NB4 (cell line): Measurements from ENCODE around the gene KLHDC8A.

Experiments
- MYC ChIP-seq: IDR thresholded peaks from 2 replicates; pipeline ENCODE4 v1.6.1; 2011; ENCODE audit warnings: low read depth, low read length
- POLR2A ChIP-seq: IDR thresholded peaks from 2 replicates; pipeline ENCODE4 v1.6.1; 2011; ENCODE audit warnings: mild to moderate bottlenecking; ENCODE audit not compliant: insufficient read length; ENCODE audit errors: extremely low read depth
- TF ChIP-seq, protein P1 (sequence below): IDR thresholded peaks from one replicate; pipeline ENCODE4 v1.5.1; 2012; ENCODE audit warnings: low read depth, low read length
- TF ChIP-seq, protein P2 (sequence below): IDR thresholded peaks from 2 replicates; pipeline ENCODE4 v1.6.1; 2011; ENCODE audit warnings: low read depth, low read length

DNA sequence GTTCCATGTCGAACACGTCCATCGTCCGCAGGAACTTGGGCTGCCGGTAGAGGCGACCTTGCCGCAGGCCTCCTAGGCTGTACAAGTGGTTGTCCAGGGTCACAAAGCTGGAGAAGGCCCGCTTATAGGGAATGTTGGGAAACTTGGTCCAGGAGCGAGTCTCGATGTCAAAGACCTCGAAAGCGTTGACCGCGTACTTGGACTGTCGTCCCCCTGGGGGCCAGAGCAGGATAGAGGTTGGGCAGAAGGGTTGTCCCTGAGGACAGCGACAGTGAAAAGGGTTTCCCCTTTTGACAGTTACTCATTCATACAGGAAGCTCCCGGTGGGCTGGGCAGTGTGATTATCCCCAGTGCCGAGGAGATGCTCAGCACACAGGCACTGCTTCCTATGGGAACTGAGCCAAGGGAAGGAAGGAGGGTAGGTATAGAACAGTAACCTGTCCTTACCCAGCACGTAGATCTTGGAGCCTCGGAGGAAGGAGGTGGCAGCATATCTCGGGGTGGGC, 17.5 kb downstream of the KLHDC8A start:
- TF ChIP-seq, protein P1, sequence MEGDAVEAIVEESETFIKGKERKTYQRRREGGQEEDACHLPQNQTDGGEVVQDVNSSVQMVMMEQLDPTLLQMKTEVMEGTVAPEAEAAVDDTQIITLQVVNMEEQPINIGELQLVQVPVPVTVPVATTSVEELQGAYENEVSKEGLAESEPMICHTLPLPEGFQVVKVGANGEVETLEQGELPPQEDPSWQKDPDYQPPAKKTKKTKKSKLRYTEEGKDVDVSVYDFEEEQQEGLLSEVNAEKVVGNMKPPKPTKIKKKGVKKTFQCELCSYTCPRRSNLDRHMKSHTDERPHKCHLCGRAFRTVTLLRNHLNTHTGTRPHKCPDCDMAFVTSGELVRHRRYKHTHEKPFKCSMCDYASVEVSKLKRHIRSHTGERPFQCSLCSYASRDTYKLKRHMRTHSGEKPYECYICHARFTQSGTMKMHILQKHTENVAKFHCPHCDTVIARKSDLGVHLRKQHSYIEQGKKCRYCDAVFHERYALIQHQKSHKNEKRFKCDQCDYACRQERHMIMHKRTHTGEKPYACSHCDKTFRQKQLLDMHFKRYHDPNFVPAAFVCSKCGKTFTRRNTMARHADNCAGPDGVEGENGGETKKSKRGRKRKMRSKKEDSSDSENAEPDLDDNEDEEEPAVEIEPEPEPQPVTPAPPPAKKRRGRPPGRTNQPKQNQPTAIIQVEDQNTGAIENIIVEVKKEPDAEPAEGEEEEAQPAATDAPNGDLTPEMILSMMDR = no peak
- TF ChIP-seq POLR2A (no peak), MYC (no peak)
- TF ChIP-seq, protein P2, sequence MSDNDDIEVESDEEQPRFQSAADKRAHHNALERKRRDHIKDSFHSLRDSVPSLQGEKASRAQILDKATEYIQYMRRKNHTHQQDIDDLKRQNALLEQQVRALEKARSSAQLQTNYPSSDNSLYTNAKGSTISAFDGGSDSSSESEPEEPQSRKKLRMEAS = no peak
